Neural crest cell (in vitro differentiated cells): ENCODE data around the gene SEC24D. TPM values are rescaled to one million over a fixed set of nuclear protein-coding genes. Genes with fewer than 3 reads are reported as not detected.

Experiments
- DNase-seq: peaks from one replicate; pipeline ENCODE4 v3.0.0; 2021; ENCODE audit warnings: low read depth, mixed read lengths, low spot score
- H3K27ac Mint-ChIP-seq: one replicate; pipeline ENCODE4 v1.8.0; 2021; ENCODE audit warnings: mild to moderate bottlenecking, mixed read lengths; ENCODE audit not compliant: unreplicated experiment
- H3K27me3 Mint-ChIP-seq: 2 replicates; pipeline ENCODE4 v1.8.0; 2021; ENCODE audit warnings: low read depth, mild to moderate bottlenecking, mixed read lengths
- H3K36me3 Mint-ChIP-seq: 2 replicates; pipeline ENCODE4 v1.8.0; 2021; ENCODE audit warnings: low read depth, mild to moderate bottlenecking, mixed read lengths
- H3K4me1 Mint-ChIP-seq: 2 replicates; pipeline ENCODE4 v1.8.0; 2021; ENCODE audit warnings: mixed read lengths
- H3K4me3 Mint-ChIP-seq: one replicate; pipeline ENCODE4 v1.8.0; 2021; ENCODE audit warnings: mild to moderate bottlenecking, mixed read lengths
- H3K9me3 Mint-ChIP-seq: 2 replicates; pipeline ENCODE4 v1.8.0; 2021; ENCODE audit warnings: mixed read lengths
- CTCF ChIP-seq: fragments of 200-600 bp; sonication (generic); conservative IDR thresholded peaks from 2 replicates; pipeline ENCODE4 v1.5.0; 2021; ENCODE audit warnings: antibody characterized with exemption, mild to moderate bottlenecking
- total RNA-seq: library from RNA; stranded (reverse); gene quantifications from 2 replicates; pipeline ENCODE4 v1.2.1, GENCODE V29; 2021

SEC24D gene
- total RNA-seq, 1 donor from 2014 or later = 22.9 TPM

- Mint-ChIP-seq H3K36me3 (peaks cover 11% of the 10 kb centered on the region), H3K9me3 (peaks cover 8% of the 10 kb centered on the region), H3K4me1 (peaks cover 9% of the 10 kb centered on the region), H3K27ac (no peak overlapping the region), H3K4me3 (no peak overlapping the region), H3K27me3 (no peaks in the 10 kb centered on the region)
- DNase-seq = no peak
- TF ChIP-seq CTCF = no peak
These were observed 59.6 kb downstream of the SEC24D start for GRCh38 chr4:118776157-118776954.

- H3K27ac Mint-ChIP-seq = no peak overlapping the region
- H3K9me3 Mint-ChIP-seq = peaks cover 4% of the 10 kb centered on the region
- no peak for DNase-seq
- no peak for TF ChIP-seq CTCF
- peaks cover 7% of the 10 kb centered on the region for H3K36me3 Mint-ChIP-seq
- peaks cover 9% of the 10 kb centered on the region for H3K4me1 Mint-ChIP-seq
- H3K4me3 Mint-ChIP-seq = no peak overlapping the region
- H3K27me3 Mint-ChIP-seq = no peaks in the 10 kb centered on the region
These were observed 60.5 kb downstream of the SEC24D start for GRCh38 chr4:118775405-118775804.

GRCh38 chr4:118774989-118775388, 60.9 kb downstream of the SEC24D start:
- H3K9me3 Mint-ChIP-seq = peaks cover under 1% of the 10 kb centered on the region

GRCh38 chr4:118774321-118774720, 61.6 kb downstream of the SEC24D start:
- no peak for DNase-seq
- no peaks in the 10 kb centered on the region for H3K9me3 Mint-ChIP-seq
- H3K4me1 Mint-ChIP-seq = peaks cover 9% of the 10 kb centered on the region
- peaks cover 2% of the 10 kb centered on the region for H3K36me3 Mint-ChIP-seq
- no peaks in the 10 kb centered on the region for H3K27me3 Mint-ChIP-seq
- H3K4me3 Mint-ChIP-seq = no peak overlapping the region
- H3K27ac Mint-ChIP-seq = no peak overlapping the region
- TF ChIP-seq CTCF = no peak

More at GRCh38 chr4:118774989-118775388, 60.9 kb downstream of the SEC24D start:
- Mint-ChIP-seq H3K4me1 (peaks cover 9% of the 10 kb centered on the region), H3K4me3 (no peak overlapping the region), H3K36me3 (peaks cover 3% of the 10 kb centered on the region), H3K27ac (no peak overlapping the region), H3K27me3 (no peaks in the 10 kb centered on the region)
- no peak for DNase-seq
- no peak for TF ChIP-seq CTCF

GRCh38 chr4:118773429-118773792, 62.5 kb downstream of the SEC24D start:
- Mint-ChIP-seq H3K27me3 (no peaks in the 10 kb centered on the region), H3K4me1 (peaks cover 9% of the 10 kb centered on the region), H3K9me3 (no peaks in the 10 kb centered on the region), H3K27ac (no peak overlapping the region), H3K4me3 (no peak overlapping the region), H3K36me3 (peaks cover 2% of the 10 kb centered on the region)
- DNase-seq = no peak
- TF ChIP-seq CTCF = no peak
